Left renal pelvis (tissue), 4 donors: Measurements from ENCODE around the gene CANX. TPM values are rescaled to one million over a fixed set of nuclear protein-coding genes. Genes with fewer than 3 reads are reported as not detected.
A peak's percentile ranks its signal among the peaks of the same experiment; 100 is the strongest.
"Not testable (repeated sequence)": the region's sequence is repeated elsewhere in the genome, so short reads cannot be mapped to it uniquely, and the experiment has no call there.

Experiments
- DNase-seq, 4 donors: peaks; one replicate each; pipeline ENCODE4 v3.0.0-alpha.2; 2013; ENCODE audit warnings: low read depth in 4 of 4, low spot score in 3 of 4
- polyA plus RNA-seq, 4 donors: library from polyadenylated mRNA; unstranded; fragments of 120-200 nt; gene quantifications; one replicate each; pipeline ENCODE4 v1.2.1, GENCODE V29; 2013; ENCODE audit not compliant: insufficient read length in 4 of 4

The CANX gene
- polyA plus RNA-seq, 4 donors: 384 to 691 (median 559) TPM

- peak; percentile 98 to 99 (median 99) for DNase-seq
Measured at GRCh38 chr5:179697993-179698934, 503 bp upstream of the CANX start.

DNA sequence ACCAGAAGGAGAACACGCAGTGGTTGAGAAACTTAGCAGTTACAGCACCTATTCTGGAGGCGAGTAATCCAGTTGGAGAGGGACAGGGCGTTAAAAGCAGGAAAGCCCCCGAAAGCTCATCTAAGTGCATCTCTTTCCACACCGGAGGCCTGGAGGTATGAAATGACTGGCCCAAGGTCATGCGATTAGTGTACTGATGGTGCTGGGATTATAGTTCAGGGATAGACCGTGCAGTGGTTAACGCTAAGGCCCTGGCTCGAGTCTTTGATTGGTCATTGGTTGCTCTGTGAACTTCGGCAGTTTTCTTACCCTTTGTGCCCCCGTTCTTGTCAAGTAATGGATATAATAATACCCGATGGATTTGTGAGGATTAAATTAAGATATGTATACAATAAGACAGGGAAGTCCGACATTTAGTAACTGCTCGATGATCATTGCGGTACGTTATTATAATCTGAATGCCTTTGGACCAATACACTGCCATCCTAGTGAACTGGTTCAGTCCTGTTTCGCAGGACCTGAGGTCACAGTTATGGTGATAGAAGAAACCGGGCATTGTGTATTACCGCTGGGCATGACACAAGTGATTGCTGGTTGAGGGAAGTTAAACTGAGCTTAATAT, 960 bp downstream of the CANX start:
- peak in 1 of 4 donors; percentile 27 for DNase-seq

DNA sequence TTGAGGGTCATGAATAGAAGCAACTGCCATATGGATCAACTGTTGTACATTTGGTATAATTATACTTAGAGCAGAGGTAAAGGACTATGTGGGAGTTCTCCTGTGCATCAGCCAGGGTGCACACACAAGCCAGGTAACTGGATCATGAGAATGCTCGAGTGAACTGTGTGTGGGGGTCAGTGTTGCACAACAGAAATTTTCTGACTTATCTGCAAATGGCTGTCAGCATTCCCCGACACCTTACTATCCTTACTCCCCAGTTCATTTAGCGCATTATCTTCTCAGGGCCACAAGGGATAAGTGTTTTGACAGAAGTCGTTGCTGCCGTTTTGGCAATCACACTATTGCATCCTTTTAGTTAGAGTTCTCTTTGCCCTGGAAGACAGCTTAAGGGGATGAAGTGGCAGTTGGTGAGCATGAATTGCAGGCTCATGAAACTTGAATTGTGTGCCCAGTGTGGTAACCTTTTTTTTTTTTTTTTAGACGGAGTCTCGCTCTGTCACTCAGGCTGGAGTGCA, 1.7 kb downstream of the CANX start:
- DNase-seq: no peak

- DNase-seq: no peak
Measured at GRCh38 chr5:179716286-179716685, 17.5 kb downstream of the CANX start.

GRCh38 chr5:179720222-179720621, 21.5 kb downstream of the CANX start:
- no peak for DNase-seq

- DNase-seq: no peak
Measured at GRCh38 chr5:179724163-179724562, 25.4 kb downstream of the CANX start.

GRCh38 chr5:179727106-179727505, 28.3 kb downstream of the CANX start:
- no peak for DNase-seq

DNA sequence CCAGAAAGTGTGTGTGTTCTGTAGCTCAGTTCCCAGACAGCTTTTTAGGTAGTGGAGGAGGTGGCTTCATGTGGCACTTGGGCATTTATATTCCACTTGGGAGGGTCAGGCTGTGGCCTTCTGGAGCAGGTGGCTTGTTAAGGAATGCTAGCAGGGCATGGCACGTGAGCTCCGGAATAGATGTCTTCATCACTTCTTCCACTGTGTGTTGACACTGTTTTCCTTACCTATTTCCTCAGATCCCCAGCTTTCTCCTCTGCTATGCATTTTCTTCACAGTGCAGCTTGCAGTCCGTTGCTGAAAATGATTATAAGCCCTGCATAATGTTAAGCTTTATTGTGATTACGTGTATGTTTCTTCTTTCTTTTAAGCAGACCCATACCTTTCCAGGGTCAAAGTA, 30.5 kb downstream of the CANX start:
- no peak for DNase-seq

GRCh38 chr5:179729727-179730126, 31.0 kb downstream of the CANX start:
- no peak for DNase-seq

DNA sequence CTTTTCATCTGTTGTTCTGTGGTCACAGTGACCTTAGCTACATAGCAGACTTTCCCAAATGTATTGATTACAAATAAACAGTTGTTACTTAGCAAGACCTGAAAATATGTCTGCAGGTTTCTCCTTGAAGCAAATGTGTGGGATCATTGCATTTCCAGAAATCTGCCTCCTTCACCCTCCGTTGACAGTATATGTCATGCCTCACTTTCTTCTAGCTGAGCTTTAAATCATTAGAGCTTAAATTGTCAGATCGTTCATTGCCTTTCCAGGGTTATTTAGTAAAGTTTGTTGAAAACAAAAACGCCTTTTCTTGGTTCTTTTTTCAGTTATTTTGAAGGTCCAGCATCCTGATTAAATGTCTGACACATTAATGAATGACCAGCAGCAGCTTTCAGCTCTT, 31.6 kb downstream of the CANX start:
- DNase-seq: no peak

DNA sequence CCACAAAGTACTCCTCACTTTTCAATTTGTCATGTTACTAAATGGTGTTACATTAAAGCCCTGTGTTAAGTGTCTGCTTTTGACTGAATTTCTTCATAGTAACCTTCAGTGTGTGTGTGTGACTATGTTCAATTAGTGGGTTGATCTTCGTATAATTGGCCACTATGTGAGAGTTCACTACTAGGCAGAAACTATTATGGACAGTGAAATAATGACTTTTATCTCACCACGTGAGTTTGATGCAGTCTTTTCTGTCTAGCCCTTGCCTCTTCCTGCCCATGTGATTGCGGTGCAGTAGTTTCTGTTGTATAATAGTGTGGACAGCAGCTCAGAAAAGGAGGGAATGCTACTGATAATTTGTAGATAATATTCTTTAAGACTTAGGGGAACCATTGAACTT, 32.1 kb downstream of the CANX start:
- DNase-seq: no peak

DNA sequence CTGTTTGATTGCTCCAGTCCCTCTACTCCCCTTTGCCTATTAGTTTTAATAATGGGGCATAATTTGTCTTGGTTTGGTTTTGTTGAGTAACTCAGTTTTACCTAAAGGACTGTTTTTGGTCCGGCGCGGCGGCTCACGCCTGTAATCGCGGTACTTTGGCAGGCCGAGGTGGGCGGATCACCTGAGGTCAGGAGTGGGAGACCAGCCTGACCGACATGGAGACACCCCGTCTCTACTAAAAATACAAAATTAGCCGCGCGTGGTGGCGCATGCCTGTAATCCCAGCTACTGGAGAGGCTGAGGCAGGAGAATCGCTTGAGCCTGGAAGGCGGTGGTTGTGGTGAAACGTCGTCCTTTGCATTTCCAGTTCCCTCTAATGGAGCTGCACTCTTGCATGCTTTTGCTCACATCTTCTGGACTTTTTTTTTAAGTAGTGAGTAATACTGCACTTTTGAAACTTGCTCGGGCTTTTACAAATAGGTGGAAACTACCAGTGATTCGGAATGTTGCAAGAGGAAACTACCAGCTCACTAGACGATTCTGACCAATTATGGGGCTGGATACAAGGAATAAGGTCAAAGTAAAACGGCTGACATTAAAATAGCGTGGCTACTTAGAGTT, 33.1 kb downstream of the CANX start:
- peak in 1 of 4 donors; percentile 10 for DNase-seq

DNA sequence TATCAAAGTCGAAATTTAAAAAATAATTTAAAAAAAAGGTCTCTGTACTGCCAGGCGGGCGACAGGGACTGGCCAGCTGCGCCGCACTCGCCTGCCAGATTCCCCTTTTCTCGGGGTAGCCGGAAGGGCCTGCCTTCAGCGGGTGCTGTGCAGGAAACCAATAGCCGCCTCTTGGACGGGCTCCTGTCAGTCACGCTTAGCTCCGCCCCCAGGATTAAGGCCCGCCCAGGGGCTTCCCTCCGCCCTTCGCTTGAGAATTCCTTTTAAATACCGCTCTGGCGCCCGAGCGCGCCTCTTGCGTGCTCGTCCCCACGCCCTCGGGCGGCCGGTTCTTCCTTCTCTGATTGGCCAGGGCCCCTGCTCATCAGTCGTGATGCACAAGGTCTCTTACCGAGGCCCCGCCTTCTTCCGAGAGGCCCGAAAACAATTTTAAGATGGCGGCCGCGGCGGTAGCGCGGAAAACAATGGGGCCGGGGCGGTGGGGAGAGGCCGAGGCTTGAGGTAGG, 33.7 kb downstream of the CANX start, which contains the start of gene MAML1:
Gene MAML1 (plus strand): TSS at position 411 of the 506 bp plus-strand sequence. CDS start 291 bp downstream, outside the sequence.
- peak; percentile 99 to 100 (median 100) for DNase-seq

- peak in 2 of 4 donors; percentile 12 to 24 for DNase-seq
Measured at GRCh38 chr5:179732918-179733771, 34.4 kb downstream of the CANX start.

DNA sequence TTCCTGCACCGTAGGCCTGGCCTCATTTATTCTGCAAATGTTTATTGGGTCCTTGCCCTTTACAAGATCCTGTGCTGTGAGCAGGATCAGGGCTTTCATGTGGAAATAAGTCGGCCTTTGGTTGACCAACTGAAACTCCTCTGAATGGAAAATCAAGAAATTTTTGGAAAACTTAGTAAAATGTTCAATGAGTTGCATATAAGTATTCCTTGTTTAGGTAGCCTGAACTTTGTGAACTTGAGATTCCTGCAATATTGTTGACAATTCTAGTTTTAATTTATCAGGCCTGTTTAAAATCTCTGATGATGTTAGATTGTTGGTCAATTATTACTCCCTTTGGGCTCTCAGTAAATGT, 35.0 kb downstream of the CANX start:
- DNase-seq: no peak

DNA sequence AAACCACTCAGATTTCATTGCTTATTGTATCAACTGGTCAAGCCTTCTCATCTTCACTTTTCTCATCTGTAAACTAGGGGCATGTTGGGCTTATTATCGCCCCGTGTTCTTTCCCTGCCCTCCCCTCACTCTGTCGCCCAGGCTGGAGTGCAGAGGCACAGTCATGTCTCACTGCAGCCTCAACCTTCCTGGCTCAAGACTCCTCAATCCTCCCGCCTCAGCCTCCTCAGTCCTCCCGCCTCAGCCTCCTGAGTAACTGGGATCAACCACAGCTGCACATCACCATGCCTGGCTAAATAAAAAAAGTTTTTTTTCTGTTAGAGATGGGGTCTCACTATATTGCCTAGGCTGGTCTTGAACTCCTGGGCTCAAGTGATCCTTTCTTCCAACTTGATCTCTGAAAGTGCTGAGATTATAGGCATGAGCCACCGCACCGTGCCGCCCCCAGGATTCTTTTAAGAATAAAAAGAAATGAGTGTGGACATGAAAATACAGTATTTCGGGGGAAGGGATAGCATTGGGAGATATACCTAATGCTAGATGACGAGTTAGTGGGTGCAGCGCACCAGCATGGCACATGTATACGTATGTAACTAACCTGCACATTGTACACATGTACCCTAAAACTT, 35.9 kb downstream of the CANX start:
- no peak for DNase-seq

GRCh38 chr5:179738742-179739141, 40.0 kb downstream of the CANX start:
- DNase-seq: no peak

- not testable (repeated sequence) for DNase-seq
Measured at GRCh38 chr5:179744106-179744505, 45.3 kb downstream of the CANX start.

GRCh38 chr5:179746872-179747271, 48.1 kb downstream of the CANX start:
- DNase-seq: no peak

DNA sequence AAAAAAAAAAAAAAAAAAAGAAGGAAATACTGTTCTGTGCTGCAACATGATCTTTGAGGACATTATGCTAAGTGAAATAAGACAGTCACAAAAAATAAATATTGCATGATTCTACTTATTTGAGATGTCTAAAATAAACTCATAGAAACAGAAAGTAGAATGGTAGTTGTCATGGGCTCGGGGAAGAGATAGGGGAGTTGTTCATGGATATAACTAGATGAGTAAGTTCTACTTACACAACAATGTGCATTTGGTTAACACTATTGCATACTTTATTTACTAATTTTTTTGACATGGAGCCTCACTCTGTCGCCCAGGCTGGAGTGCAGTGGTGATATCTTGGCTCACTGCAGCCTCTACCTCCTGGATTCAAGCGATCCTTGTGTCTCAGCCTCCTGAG, 49.0 kb downstream of the CANX start:
- no peak for DNase-seq
